Measurements from ENCODE around the gene LAMTOR4.
"Not testable (repeated sequence)": the region's sequence is repeated elsewhere in the genome, so short reads cannot be mapped to it uniquely, and the experiment has no call there.

The LAMTOR4 gene

DNA sequence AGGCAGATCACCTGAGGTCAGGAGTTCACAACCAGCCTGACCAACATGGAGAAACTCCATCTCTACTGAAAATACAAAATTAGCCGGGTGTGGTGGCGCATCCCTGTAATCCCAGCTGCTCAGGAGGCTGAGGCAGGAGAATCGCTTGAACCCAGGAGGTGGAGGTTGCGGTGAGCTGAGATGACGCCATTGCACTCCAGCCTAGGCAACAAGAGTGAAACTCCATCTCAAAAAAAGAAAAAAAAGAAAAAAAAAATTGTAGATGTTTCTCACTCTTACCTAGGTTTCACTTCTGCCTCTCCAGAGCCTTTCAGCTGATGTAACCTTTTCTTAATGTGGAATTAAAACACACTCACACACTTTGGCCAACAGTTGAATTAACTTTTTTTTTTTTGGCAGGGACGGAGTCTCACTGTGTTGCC, 47.2 kb downstream of the LAMTOR4 start:
- DNase-seq (ENCODE audit: low read depth in 3 of 3, low spot score in 1 of 3), result not testable (repeated sequence)

DNA sequence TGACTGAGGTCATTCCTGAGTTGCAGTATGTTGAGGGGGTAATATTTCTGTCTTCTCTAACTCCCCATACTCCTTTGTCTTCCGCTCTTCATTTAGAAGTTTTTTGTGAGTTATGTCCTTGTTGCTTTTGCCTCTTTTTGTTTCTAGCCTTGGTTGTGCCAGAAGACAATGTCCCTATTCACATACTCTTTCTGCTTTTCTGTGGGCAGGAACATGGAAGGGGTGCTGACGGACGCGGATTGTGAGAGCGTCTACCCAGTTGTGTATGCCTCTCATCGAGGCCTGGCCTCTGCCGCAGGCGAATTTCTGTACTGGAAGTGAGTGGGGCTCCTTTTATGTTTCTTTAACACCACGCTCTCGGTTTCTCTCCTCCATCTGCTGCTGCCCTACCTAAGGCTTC, 49.5 kb downstream of the LAMTOR4 start:
- DNase-seq (ENCODE audit: low read depth in 3 of 3, low spot score in 1 of 3), result no peak

DNA sequence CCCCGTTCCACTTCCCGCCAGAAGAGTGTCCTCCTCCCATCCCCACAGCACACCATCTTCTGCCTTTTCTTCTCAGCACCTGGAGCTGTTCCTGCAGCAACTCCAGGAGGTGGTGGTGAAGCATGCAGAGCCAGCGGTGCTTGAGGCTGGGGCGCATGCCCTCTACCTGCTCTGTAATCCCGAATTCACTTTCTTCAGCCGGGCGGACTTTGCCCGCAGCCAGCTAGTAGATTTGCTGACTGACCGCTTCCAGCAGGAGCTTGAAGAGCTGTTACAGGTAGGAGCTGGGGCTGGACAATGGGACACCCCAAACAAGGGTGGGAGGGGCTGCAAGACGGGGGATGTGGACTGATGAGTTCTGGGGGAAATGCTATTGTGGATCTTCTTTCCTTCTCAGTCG, 52.0 kb downstream of the LAMTOR4 start:
- DNase-seq (ENCODE audit: low read depth in 3 of 3, low spot score in 1 of 3), result no peak
